ENCODE measurements around the gene METTL25B.
A peak's percentile ranks its signal among the peaks of the same experiment; 100 is the strongest.

Gene METTL25B

GRCh38 chr1:156726549-156727226 lies 1.6 kb upstream of the METTL25B start:
- no peak for DNase-seq (ENCODE audit: low read depth, low spot score)

GRCh38 chr1:156727492-156727891 lies 777 bp upstream of the METTL25B start:
- DNase-seq (ENCODE audit: low read depth, low spot score): no peak

- peak; percentile 93 for DNase-seq (ENCODE audit: low read depth, low spot score)
Measured at GRCh38 chr1:156728599-156729462, 562 bp downstream of the METTL25B start, which contains the start of gene ISG20L2. Gene ISG20L2, minus strand, starts transcription at chr1:156728766. Its CDS starts 1,114 bp downstream, at chr1:156727652.

DNA sequence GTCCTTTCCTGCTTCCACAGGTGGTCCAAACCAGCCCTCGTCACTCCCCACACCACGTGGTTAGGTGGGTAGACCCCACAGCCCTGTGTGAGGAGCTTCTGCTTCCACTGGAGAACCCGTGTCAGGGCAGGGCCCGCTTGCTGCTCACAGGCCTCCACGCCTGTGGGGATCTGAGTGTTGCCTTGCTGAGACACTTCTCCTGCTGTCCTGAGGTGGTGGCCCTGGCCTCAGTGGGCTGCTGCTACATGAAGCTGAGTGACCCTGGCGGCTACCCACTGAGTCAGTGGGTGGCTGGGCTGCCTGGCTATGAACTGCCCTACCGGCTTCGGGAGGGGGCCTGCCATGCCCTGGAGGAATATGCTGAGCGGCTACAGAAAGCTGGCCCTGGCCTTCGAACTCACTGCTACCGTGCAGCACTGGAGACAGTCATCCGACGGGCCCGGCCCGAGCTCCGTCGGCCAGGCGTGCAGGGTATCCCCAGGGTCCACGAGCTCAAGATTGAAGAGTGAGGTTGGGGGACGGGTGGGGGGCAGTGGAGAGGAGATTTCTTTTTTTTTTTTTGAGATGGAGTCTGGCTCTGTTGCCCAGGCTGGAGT lies 5.8 kb downstream of the METTL25B start:
- DNase-seq (ENCODE audit: low read depth, low spot score): no peak

- no peak for DNase-seq (ENCODE audit: low read depth, low spot score)
Measured at GRCh38 chr1:156738407-156738806, 10.1 kb downstream of the METTL25B start.

GRCh38 chr1:156738916-156739315 lies 10.6 kb downstream of the METTL25B start:
- no peak for DNase-seq (ENCODE audit: low read depth, low spot score)

- DNase-seq (ENCODE audit: low read depth, low spot score): no peak
Measured at GRCh38 chr1:156740237-156740740, 12.0 kb downstream of the METTL25B start.

GRCh38 chr1:156740741-156741480 lies 12.6 kb downstream of the METTL25B start, which contains the start of gene MRPL24:
Gene MRPL24, minus strand, starts transcription at chr1:156741088. Its CDS starts 2,384 bp downstream, at chr1:156738704.
- DNase-seq (ENCODE audit: low read depth, low spot score): peak; percentile 97

- DNase-seq (ENCODE audit: low read depth, low spot score): no peak
Measured at GRCh38 chr1:156741481-156741983, 13.3 kb downstream of the METTL25B start.

DNA sequence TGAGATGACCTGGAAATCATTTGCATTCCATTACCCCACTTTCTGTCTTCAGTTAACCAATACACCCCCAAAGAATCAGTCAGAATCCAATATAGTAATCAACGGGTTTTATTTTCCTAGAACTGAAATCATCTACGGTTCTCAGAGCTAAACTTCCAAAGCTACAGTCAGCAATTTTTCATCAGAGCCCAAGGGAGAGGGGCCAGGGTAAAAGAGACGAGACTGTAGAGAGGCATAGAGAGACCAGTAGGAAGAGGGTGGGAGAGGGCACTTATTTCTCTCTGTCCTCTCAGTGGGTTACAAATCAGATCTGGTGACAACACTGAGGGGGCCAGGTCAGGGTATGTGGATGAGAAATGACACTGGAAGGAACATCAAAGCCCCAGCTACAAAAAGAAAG lies 13.7 kb downstream of the METTL25B start:
- no peak for DNase-seq (ENCODE audit: low read depth, low spot score)

GRCh38 chr1:156742801-156743200 lies 14.5 kb downstream of the METTL25B start:
- DNase-seq (ENCODE audit: low read depth, low spot score): no peak

DNA sequence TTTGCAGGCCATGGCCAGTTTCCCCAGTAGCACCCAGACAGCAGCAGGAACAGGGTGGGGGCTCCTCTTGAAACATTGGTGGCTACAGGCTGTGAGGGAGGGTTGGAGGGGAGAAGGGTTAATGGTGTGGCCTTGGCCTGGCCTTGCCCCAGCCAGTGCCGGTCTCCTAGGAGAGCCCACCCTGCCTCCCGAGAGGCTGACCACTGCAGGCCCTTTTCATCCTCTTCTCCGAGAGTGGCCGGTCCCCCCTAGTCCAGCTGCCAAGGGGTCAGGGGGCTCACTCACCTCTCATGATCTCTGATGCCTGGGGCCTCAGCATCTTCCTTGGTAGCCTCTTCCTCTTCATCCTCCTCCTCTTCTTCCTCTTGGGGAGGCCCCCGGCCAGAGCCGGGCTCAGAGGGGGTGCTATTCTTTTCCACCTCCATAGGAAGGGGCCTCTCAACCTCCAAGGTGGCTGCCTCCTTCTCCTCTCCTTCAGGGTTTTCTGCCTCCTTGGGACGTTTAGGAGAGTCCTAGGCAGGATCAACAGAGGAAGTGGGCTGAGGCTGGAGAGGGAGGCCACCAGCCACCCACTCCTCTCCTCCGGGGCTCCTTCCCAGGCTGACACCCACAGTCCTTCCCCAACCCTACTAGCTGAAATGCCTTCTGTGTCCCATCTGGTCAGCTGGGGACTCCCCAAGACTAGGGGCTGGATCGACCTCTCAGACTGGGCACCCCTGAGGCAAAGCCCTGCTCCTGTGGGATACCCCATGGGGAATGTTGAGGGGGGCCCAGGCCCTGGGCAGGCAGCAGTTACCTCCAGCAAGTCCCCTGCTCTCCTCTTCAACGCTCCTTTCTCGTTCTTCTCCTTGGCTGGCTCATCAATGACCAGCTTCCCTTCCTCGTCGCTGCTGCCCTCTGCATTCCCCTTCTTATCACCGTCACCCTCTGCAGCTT lies 15.4 kb downstream of the METTL25B start:
- DNase-seq (ENCODE audit: low read depth, low spot score): no peak

DNA sequence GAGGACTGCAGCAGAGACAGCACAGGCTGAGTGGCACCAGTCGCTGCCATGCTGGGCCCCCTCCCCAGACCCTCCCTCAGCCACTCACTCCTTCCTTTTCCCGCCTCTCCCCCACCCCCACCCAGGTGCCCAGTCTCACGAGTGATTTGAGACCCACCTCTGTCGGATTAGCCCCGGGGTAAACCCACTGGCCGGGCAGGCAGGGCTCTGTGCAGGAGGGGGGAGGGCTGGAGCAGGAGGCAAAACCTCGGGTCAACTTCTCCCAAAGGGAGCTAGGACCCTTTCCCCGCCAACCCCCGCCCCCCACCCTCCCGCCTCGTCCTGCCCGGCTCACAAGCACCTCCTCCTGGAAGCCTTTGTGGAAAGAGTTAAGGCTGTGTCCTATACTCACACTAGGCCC lies 16.1 kb downstream of the METTL25B start:
- no peak for DNase-seq (ENCODE audit: low read depth, low spot score)

- no peak for DNase-seq (ENCODE audit: low read depth, low spot score)
Measured at GRCh38 chr1:156744786-156745419, 16.6 kb downstream of the METTL25B start.

GRCh38 chr1:156745881-156746280 lies 17.6 kb downstream of the METTL25B start:
- no peak for DNase-seq (ENCODE audit: low read depth, low spot score)

- DNase-seq (ENCODE audit: low read depth, low spot score): no peak
Measured at GRCh38 chr1:156746406-156746727, 18.1 kb downstream of the METTL25B start.

GRCh38 chr1:156746728-156747631 lies 18.7 kb downstream of the METTL25B start:
- no peak for DNase-seq (ENCODE audit: low read depth, low spot score)

DNA sequence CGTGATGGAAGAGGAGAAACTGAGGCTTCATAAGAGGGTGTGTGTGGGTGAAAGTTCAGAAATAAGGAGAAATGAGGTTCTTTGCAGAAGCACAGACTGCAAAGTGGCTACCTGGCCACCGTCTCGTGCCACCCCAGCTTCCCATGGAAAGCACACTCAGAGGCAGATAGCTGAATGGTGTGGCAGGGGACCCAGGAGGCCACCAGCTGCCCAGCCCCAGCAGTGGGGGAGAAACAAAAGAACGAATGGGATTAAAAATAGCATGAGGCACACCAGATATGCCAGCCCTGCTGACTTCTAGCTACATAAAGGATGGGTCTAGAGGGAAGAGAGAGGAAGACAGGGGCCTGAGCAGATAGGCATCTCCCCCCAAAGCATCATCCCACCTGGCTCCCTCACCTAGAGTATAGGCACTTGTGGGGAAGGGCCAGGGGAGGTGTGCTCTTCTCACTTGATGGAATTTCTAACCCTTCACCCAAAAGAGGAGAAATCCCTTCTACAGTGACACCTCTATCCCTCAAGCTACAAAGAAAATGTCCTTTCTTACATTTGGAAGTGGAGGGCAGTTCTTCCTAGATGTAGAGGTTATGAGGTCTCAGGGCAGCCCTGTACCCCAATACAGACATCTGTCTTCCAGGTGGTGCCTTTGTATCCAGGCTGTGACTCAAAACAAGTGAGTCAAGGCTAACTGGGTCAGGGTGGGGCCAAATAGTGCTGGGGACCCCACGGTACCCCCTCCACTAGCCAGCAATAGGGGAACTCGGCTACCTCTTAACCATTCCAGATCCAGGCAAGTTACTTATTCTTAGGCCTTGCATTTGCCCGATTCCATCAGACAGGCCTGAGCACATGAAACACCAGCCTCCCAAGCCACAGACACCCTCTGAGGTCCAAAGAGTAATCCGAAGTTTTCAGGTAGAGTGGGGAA lies 19.7 kb downstream of the METTL25B start:
- no peak for DNase-seq (ENCODE audit: low read depth, low spot score)
